IPS DF 19.7 (cell line): ENCODE measurements around the gene ASB2.
A peak's percentile ranks its signal among the peaks of the same experiment; 100 is the strongest.

Source experiments
- DNase-seq: peaks from one replicate; pipeline ENCODE4 v3.0.0-alpha.2; 2013; ENCODE audit warnings: low read depth, low spot score

ASB2 gene

DNA sequence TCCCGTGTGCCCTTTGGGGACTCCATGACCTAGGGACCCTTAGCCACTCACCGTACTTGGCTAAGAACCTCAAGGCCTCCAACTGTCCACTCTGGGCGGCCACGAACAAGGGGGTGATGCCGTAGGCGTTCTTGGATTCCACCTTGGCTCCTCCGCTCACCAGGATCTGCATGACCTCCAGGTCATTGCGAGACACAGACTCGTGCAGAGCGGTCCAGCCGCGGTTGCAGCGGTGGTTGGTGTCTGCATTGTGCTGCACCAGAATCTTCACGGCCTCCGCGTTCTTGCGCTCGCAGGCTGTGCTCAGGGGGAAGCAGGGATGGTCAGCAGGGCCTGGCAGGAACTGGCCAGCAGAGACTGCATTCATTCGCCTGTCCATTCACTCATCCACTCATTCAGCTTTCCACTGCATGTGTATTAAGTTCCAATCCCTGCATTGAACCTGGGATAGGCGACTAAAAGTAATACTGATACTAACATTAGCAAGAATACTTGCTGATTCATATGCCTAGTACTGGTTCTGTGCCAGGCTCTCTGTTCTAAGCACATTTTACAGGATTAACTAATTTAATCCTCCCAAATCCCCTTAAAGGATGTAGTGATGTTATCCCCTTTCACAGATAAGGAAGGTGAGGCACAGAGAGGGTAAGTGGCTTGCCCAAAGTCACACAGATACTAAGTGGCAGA is 25.3 kb downstream of the ASB2 start:
- DNase-seq = no peak

DNA sequence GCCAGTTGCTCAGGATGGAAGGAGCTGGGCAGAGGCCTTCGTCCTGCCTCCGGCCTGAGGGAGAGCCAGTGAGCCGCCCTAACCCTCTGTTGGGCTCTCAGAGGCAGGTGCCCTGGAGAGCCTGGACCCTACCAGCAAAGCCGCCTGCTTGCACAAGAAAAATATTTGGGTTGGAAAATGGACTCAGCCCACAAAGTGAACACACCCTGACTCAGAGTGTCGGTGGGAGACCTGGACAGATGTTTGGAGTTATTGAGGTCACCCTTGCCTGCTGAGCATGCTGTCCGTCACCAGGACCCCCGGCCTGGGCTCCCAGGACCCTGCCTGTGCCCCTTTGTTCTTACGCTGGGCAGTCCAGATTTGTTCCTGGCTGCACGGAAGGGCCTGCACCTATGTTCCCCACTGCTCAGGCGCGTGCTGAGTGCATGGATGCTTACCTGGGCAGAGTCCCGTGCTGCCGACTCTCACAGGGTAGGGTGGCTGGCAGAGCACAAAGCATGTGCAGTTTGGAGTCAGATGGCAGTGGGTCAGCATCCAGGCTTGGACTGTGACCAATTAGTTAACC is 26.8 kb downstream of the ASB2 start:
- DNase-seq = no peak

DNA sequence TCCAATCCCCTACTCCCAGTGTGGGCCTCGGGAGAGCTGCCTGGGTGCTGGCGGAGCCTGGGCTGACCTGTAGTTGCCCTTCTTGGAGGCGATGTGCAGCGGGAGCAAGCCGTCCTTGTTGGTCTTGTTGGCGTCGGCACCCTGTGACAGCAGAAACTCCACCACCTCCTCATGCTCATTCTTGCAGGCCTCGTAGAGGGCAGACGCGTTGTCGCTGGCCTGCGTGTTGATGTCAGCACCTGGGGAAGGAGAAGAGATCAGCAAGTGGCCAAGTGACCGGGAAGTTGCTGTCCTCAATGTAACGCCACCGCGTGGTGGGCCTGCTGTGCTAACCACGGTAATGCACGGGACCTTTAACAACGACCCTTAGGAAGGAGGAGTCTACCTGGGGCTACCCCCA is 29.1 kb downstream of the ASB2 start:
- DNase-seq = no peak

DNA sequence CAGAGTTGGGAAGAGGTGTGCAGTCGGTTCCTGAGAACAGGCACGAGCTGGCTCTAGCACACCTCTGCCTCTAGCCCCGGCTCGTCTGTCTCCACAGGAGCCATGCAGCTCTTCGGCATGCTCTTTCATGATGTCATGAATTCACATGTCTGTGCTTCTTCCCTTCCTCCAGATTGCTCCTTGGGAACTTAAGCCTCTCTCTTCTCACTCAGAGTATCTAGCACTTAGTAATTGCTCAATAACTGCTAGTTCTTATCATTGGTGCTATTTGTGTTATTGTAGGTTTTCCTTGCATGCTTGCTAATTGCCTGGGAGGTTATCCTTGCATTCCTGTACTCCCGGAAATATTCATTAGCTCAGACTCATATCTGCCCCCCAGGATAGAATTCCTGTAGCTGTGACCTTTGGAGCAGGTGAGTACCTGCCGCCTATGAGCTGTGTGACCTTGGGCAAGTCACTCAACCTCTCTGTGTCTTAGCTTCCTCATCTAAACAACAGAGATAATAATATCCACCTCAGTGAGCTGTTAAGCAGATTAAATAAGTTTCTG is 29.8 kb downstream of the ASB2 start:
- DNase-seq = no peak

DNA sequence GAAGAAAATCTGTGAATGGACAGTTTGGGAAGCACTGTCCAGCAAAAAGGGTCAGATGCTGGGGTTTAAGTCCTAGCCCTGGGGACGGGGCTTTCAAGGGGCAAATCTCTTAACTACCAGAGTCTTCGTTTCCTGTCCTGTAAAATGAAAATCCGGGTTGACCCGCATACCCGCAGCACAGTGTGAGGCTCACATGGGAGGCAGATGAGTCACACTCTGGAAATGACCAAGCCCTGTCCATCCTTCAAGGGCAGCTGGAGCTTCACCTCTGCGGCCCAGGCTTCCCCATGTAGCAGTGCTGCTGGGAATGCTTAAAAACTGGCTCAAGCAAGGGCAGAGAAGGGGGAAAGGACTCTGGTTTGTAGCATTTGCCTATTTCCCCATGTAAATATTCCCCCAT is 30.3 kb downstream of the ASB2 start:
- DNase-seq = no peak

DNA sequence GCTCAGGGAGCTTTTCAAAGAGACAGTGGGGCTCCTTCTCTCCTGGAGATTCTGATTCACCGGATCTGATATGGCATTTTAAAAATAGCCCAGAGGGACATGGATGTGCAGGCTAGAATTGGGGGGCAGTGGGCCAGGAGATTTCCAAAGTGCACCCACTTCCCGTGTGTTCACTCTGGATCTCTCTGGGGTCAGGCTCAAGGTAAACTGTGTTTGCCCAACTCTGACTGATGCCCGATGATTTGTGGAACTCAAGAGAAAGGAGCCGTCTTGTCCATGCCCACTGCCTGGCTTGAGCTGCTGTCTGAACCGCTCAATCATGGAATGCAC is 31.3 kb downstream of the ASB2 start:
- DNase-seq = no peak

DNA sequence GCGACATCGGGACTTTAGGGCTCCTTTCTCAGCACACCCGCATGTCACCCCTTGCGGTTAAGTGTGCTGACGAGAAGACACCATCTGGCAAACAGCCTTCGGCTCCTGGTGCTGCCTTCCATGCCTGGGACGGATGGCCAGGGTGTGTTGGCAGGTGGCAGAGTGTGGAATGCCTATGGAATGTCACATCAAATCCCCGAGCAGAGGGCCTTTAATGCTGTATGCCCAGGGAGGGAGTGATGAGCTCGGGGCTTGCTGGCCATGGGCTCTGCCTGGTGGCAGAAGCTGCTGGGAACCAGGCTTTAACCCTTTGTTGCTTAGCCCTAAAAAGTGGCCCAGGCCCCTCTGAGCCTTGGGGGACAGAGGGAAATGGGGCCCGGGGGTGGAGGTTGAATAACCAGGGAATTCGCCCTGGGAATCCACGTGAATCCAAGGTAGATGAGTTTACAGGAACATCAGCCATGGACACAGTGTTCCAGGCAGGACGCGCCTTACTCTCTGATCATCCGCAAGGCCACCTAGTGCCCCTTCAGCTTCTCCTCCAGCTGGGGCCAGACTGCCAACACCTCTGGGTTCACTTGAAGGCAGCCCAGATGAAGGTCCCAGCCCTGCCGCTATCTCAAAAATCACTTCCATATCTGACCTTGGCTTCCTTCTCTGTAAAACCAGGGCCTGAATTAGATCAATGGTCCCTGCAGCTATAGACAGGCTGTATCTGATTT is 31.9 kb downstream of the ASB2 start:
- DNase-seq = no peak

DNA sequence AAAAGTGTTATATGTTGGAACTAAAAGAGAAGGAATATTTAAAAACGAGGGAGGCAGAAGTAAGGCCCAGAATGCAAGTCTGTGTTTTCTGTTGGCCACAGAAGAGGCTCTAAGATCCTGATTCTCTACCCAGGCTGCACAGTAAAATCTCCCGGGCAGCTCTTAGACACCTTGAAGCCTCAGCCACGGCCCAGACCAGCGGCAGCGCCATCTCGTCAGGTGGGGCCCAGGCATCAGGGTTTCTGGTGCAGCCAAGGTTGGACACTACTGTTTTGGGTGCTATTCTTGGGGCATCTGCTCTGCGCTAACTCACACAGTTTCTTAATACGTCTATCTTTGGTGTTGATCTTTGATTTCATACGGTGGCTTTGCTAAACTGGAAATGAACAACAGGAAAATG is 32.4 kb downstream of the ASB2 start:
- DNase-seq = no peak

DNA sequence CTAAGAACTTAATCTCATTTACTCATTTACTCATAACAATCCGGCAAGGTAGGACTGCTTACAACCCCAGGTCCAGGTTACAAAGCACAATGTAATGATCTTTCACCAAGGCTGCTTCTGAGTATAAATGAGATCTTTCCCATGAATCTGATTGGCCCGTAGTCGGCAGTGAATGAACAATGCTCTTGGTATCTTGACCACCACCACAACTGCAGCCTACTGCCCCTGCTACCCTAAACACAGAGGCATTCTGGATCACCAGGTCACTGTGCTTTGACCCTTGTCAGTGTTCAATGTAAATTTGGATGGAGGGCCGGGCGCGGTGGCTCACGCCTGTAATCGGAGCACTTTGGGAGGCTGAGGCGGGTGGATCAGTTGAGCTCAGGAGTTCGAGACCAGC is 33.3 kb downstream of the ASB2 start:
- no peak for DNase-seq

DNA sequence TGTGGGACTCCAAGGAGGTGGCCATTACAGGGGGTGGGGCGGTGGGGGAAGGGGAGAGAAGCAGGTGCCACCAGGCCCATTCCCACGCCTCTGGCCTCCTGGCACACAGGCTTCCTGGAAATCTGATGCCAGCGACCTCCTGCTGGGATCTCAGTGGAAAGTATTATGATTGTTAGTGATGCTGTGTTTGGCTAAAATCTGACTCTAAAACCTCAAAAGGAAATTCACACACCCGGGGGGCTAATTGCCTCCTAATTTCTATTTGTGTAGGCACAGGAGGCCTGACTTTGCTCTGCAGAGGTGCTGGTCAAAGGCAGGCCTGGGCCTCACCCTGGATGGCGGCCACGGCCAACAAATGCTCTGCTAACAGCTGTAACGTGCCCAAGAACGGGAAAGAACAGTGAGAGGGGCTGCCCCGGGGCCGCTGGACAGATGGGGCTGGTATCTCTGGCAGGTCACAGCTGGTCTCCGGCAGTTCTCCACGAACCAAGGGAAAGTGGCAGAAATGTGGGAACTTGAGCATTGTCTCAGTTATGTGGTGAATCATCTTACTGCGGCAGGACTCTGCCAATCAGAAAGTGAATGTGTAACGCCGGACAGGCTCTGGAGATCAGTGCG is 35.0 kb downstream of the ASB2 start:
- no peak for DNase-seq

DNA sequence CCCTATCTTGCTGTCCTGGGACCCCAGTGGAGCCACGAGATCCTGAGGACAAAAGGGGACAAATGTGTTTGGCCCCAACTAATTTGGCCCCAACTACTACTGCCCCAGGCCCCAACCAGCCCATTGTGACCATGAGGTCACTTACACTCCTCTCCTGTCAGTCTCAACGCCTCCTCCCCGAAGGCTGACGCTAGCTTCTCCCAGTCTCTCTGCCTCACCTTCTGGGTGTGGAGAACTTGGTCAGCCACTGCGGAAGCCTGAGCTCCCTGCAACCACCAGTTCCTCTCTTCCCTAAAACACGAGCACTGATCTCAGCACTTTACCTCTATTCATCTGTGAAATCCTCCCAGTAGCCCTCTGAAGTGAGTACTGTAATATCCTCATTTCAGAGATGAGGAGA is 35.9 kb downstream of the ASB2 start:
- no peak for DNase-seq

DNA sequence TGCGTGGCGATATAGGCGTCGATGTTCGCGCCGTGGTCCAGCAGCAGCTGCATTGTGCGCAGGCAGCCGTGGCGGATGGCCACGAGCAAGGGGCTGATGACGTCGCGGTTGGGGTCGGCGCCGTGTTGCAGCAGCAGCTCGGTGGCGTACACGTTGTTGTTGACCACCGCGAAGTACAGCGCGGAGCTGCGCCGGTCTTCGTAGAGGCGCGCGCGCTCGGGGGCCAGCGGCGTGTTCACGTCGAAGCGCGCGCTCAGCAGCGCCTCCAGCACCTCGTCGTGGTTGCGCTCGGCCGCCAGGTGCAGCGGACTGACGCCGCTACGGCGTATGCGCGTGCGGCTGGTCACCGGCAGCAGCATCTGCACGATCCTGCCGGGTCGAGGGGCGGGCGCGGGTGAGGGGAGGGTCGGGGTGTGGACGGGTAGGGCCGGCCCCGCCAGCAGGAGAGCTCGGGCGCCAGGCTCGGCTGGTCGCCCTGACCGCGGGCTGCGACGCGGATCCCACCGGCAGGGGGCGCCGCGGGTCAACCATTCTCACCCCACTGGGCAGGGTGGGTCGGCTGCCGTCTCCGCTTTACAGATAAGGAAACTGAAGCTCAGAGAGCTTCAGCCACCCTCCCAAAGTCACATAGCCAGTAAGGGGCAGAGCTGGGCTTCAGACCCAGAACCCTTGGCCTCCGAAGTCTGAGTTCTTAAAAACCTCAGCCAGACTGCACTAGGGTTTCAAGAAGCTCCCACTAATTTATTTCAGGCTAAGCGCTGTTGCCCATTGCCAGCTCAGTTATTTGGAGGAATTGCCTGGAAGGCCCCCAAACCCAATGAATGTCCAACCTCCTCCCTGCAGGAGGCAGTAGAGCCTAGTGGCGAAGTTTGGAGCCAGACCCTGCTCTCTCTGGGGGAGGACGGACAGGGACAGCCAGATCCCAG is 36.8 kb downstream of the ASB2 start:
- peak; percentile 61 for DNase-seq

DNA sequence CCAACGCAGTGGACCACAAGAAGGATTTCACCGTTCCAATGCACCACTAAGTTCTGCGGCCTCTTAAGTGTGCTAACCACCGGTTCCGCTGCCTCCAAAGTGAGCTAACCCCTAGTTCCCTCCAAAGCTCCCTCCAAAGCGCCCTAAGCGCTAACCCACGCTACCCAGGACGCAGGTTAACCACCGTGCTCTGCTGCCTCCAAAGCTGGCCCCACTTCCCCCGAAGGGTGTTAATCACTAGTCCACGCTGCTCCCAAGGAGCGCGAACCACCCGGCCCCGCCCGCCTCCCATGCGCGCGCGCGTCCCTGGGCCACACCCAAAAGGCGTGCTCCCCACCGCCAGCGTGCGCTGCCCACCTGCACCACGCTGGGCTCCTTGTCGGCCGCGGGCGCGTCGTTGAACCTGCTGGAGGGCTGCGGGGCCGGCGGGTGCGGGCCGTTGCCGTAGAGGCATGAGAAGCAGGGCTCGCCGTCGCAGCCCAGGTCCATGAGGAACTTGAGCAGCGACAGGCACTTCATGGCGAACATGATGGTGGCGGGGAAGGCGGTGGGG is 37.5 kb downstream of the ASB2 start:
- DNase-seq = no peak

DNA sequence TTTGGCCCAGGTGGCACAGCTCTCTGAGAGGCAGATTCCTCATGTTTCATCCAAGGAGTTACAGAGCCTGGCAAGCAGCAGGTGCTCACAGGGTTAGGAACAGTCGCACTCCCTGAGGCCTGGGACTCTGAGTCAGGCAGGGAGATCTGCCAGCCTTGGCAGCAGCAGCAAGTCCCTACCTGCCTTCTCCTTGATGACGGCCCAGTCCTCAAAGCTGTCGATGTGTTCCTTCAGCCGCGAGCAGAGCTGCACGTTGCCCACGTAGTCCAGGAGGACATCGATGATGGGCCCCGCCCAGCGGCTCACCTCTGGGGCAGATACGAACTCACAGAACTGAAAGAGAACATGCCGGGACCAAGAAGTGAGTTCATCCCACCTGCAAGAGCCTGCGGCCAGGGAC is 38.9 kb downstream of the ASB2 start:
- no peak for DNase-seq

DNA sequence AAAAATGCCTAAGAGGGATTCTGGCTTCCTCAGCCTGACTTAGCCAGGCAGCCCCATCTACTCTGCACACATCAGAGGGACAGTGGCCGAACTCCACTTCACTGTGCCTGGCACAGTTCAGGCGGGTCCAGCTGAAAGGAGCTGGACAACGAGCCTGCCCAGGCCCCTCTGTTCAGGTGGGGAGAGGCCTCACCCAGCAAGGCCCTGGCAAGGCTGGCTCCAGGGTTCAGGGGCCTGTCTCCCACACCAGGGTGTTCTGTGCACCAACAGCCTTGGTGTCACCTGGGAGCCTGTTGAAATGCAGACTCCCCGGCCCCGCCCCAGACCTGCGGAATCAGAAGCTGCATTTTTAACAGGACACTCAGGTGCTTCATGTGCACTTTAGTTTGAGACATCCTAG is 39.4 kb downstream of the ASB2 start:
- DNase-seq = no peak

DNA sequence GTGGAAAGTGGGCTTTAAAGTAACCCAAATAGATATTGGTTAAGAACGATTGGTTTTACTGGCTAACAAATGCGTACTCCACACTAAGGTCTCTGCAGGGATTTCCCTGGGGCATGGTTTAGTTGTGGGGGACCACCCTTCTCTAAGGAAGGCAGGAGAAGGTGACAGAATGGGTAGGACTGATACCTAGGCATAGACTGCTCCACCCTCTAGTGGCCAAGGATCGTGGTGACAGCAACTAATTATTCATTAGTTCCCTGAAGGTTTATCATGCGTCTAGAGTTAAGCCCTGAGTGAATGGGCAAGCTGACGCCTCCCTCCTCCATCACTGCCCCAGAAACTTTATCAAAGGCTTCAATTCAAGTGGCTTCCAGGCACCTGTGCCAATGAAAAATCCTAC is 40.1 kb downstream of the ASB2 start:
- peak; percentile 38 for DNase-seq

DNA sequence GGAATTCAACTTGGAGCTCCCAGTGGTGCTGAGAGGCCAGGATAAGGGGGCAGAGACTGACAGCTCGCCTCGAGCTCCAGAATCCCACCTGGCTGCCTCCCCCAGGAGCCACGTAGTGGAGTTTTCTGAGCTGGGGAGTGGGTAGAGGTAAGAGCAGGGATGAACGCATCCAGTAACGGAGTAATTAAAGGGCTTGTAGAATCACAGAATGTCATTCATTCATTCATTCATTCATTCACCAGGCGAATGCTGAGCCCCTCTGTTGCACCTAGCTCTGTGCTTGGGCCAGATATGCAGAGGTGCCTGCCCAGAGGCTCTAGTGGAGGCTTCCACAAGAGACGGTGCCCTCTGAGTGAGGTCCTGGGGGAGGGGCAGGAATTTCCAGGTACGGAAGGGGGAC is 41.2 kb downstream of the ASB2 start:
- no peak for DNase-seq

DNA sequence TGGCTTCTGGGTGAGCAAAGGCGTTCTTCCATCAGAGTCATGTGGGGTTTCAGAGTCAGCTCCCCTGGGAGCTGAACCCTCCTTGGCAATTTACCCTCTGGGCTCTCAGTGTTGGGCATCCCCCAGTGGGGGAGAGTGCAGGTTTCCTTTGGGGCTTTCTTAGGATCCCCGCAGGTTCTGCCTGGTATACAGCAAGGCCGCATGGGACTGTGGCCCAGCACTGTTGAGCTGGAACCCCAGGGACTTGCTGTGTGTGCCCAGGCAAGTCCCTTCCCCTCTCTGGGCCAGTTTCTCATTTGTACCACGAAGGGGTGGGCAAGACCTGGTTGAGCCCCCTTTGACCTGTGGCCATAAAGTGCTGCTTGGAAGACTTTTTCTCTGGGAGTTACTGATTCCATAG is 43.7 kb downstream of the ASB2 start:
- no peak for DNase-seq

DNA sequence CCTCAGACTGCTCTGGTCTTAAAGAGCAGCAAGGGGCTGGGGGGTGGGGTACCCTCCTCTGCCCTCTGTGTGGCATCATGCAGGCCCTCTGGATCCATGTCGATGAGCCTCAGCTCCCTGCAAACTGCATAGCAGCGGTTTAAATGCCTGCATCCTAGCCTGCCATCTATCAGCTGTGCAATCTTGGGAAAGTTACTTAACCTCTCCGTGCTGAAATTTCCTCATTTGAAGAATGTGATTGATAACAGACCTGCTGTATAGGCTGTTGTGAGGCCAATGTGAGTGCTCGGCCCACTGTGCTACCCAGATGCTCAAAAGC is 45.4 kb downstream of the ASB2 start:
- DNase-seq = no peak

DNA sequence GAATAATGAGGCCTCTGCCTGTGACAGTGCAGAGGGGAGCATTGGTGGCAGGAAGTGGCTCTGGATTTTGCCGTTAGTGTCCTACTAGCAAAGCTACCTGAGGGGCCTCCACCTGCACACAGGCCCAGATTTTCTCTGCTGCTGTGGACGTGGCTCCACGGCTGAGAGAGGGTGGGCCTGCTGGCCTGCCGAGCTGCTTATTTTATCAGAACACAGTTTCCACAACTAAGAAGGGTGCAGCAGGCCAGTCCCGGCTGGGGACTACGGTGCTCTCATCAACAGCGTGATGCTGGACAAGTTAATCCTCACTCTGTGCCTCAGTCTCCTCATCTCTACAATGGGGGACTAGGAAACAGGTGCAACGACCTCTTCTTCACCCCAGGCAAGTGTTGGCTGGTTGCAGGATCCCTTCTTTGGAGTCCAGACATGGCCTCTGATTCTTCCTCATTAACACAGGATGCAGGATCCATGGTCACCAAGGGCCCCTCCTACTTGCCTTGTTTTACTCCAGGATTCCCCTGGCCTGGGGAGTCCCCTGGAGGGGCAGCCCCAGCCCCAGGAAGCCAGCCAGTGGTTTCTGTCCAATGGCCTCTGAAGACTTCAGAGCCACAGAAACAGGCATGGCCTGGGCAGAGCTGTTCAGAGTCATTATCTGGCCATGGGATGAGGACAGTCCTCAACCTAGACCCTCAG is 45.9 kb downstream of the ASB2 start:
- no peak for DNase-seq

DNA sequence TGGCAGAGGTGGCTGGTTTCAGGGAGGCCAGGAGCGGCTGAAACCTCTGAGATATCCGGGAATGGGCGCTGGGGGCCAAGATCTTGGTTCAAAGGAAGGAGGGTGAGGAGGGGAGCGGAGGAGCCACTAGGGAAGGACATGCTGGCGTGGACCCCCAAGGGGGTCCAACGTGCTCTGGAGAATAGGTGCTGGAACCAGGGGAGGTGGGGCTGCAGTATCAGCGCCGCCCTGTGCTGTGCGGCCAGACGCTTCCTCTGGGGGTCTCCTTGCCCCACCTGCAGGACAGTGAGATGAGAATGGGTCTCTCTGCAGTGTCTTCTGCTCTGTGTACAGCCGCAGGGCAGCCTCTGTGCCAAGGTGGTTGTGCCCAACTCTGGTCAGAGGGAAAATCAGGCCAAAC is 46.7 kb downstream of the ASB2 start:
- no peak for DNase-seq
